ENCODE results near the gene TMEM126A. TPM values are rescaled to one million over a fixed set of nuclear protein-coding genes. Genes with fewer than 3 reads are reported as not detected.
A peak's percentile ranks its signal among the peaks of the same experiment; 100 is the strongest.

The TMEM126A gene
- total RNA-seq, 1 experiment from 2014 or later = 37.2 TPM

- TF ChIP-seq AR (CRISPR knock-in tag; IDR thresholded peaks at IDR 0.05) (no peak; the same call in 1 of the 2 replicates), FOXJ3 (CRISPR knock-in tag; IDR thresholded peaks at IDR 0.05; ENCODE audit: borderline replicate concordance) (no peak), ZMAT4 (CRISPR knock-in tag; IDR thresholded peaks at IDR 0.05) (no peak), MYBL2 (CRISPR knock-in tag; IDR thresholded peaks at IDR 0.05) (peak; percentile 85), KAT7 (CRISPR knock-in tag; IDR thresholded peaks at IDR 0.05; ENCODE audit: borderline replicate concordance) (peak; percentile 70; the same call in 1 of the 2 replicates), ESRRA (CRISPR knock-in tag; IDR thresholded peaks at IDR 0.05; ENCODE audit: borderline replicate concordance) (no peak), ARID4B (CRISPR knock-in tag; IDR thresholded peaks at IDR 0.05; ENCODE audit: borderline replicate concordance) (peak; percentile 22; the same call in 1 of the 2 replicates), SMAD3 (CRISPR knock-in tag; IDR thresholded peaks at IDR 0.05; ENCODE audit: borderline replicate concordance) (peak; percentile 81; the same call in 1 of the 2 replicates)
Measured at GRCh38 chr11:85664615-85665481, 17.1 kb downstream of the TMEM126A start, which contains the start of gene CREBZF (continued).

- peaks cover 21% of the 10 kb centered on the region for H3K4me1 Mint-ChIP-seq
- H3K36me3 Mint-ChIP-seq = peaks cover 30% of the 10 kb centered on the region
- ATAC-seq = no peak
- CTCF ChIA-PET = no interaction called here
- H3K27me3 Mint-ChIP-seq (ENCODE audit: low read depth) = peaks cover 10% of the 10 kb centered on the region
- DNase-seq (ENCODE audit: low spot score) = no peak
- H3K27ac Mint-ChIP-seq = peak overlapping the region; percentile 88
- H3K9me3 Mint-ChIP-seq = peaks cover 4% of the 10 kb centered on the region
- H3K4me3 Mint-ChIP-seq = no peak overlapping the region; the same call in 1 of the 2 replicates
- POLR2A ChIA-PET = interaction anchor here (0.7 kb wide), 1 partner anchor 402 kb away, joined by 3 read pairs; no protein-coding TSS in a partner anchor
- TF ChIP-seq ZNF281 (CRISPR knock-in tag; IDR thresholded peaks at IDR 0.05) = no peak
- no peak for TF ChIP-seq FOXJ3 (CRISPR knock-in tag; IDR thresholded peaks at IDR 0.05; ENCODE audit: borderline replicate concordance)
- no peak for TF ChIP-seq ERG (CRISPR knock-in tag; IDR thresholded peaks at IDR 0.05)
- TF ChIP-seq KAT7 (CRISPR knock-in tag; IDR thresholded peaks at IDR 0.05; ENCODE audit: borderline replicate concordance) = no peak
- no peak for TF ChIP-seq FOXP1 (CRISPR knock-in tag; IDR thresholded peaks at IDR 0.05; ENCODE audit: borderline replicate concordance)
- TF ChIP-seq E2F4 (CRISPR knock-in tag; IDR thresholded peaks at IDR 0.05; ENCODE audit: borderline replicate concordance, low read depth) = no peak
- TF ChIP-seq HMGA2 (CRISPR knock-in tag; IDR thresholded peaks at IDR 0.05) = no peak
- TF ChIP-seq ZNF219 (CRISPR knock-in tag; IDR thresholded peaks at IDR 0.05; ENCODE audit: borderline replicate concordance) = no peak
- no peak for TF ChIP-seq RORB (CRISPR knock-in tag; IDR thresholded peaks at IDR 0.05)
- no peak for TF ChIP-seq ZBTB43 (CRISPR knock-in tag; IDR thresholded peaks at IDR 0.05)
- TF ChIP-seq ESRRA (CRISPR knock-in tag; IDR thresholded peaks at IDR 0.05; ENCODE audit: borderline replicate concordance) = no peak
- no peak for TF ChIP-seq JAZF1 (CRISPR knock-in tag; IDR thresholded peaks at IDR 0.05)
- TF ChIP-seq ZNF317 (CRISPR knock-in tag; IDR thresholded peaks at IDR 0.05; ENCODE audit: borderline replicate concordance, low read depth) = no peak
- TF ChIP-seq TP53 (CRISPR knock-in tag; IDR thresholded peaks at IDR 0.05) = no peak
Measured at GRCh38 chr11:85665733-85666132, 18.0 kb downstream of the TMEM126A start.
